IPS-11a (cell line): ENCODE data around the gene POLR3H.
"Not testable (repeated sequence)": the region's sequence is repeated elsewhere in the genome, so short reads cannot be mapped to it uniquely, and the experiment has no call there.

Source experiments
- H3K4me3 ChIP-seq: one replicate; pipeline ENCODE4 v1.5.1; 2013; ENCODE audit warnings: low read depth, low read length, control low read depth

Gene POLR3H

GRCh38 chr22:41565403-41566054, 21.3 kb upstream of the POLR3H start:
- H3K4me3 ChIP-seq: no peak overlapping the region

DNA sequence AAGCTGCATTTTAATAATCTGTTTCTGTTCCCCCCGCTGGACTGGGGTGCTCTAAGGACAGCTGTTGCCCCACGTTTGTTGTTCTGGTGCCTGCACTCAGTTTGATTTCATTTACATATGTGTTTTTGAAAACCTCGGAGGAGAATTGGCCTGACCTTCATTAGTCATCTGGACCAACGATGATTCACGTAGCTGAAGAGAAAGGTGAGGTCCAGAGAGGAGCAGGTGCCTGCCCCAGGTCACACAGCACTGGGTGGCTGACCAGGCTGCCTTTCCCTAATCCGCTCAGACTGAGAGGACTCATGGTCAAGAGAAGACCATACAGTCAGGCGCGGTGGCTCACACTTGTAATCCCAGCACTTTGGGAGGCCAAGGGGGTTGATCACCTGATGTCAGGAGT, 20.3 kb upstream of the POLR3H start:
- no peak overlapping the region for H3K4me3 ChIP-seq

DNA sequence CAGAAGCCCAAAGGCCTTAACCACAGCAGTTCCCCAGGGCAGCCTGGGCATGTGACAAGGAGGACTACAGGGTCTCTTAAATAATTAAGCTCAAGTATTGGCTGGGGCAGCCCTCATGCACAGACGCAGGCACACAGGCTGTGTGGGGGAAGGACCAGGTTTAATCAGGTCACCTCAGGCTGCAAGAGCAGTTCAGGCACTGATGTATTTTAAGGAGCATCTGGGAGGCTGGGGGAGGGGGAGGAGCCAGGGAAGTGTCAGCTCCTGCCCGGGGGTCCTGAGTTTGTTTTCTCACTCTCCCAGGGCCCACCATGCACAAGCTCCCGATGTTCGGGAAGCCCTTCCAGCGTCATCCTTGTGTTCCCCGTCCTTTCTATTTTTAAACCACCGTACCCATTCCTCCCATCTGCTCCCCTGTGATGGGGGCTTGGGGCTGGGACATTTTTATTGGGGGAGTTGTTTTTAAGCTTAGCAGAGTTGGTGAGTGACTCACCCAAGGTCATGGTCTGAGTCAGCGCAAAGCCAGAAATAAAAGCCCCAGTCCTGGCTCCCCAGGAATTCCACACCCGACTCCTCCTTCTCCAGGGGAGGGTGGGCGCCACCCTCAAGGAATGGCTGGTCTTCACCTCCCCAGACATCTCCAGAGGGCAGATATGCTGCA, 18.9 kb upstream of the POLR3H start:
- no peak overlapping the region for H3K4me3 ChIP-seq

DNA sequence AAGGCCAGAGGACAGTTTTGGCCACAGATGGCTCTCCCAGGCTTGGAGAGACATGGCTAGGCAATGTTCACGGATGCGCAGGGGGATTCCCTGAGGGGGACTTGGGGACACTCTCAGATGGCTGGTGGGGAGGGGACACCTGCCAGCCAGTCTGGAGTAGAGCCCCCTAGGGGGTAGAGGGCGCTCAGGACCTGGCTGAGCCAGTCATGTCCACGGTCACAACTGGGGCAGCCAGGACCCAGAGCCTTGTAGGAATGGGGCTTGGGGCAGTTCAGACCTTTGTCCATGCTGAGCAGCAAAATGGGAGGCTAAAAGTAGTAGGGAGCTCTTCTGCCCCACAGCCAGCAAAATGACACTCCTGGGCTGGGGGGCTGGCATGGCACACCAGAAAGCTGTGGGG, 18.2 kb upstream of the POLR3H start:
- H3K4me3 ChIP-seq: no peak overlapping the region

DNA sequence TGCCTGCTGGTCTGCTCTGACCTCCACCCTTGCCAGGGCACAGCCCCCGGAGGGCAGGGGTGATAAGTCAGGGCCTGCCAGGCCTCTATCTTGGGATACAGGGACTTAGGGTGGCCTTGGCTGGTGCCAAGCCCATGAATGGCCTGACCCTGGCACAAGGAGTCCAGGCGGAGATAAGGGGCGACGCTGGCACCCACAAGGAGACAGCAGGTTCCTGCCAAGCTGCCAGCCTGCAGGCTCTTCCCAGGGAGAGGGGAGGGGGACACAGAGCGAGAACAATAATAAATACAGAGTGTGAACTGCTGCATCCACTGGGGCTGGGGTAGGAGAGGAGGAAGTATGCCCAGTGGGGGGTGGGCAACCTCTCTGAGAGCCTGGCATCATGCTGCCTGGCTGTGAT, 17.5 kb upstream of the POLR3H start:
- H3K4me3 ChIP-seq: no peak overlapping the region

- no peak overlapping the region for H3K4me3 ChIP-seq
Measured at GRCh38 chr22:41561335-41561734, 17.1 kb upstream of the POLR3H start.

GRCh38 chr22:41560095-41560471, 15.8 kb upstream of the POLR3H start:
- no peak overlapping the region for H3K4me3 ChIP-seq

GRCh38 chr22:41558241-41558630, 14.0 kb upstream of the POLR3H start:
- not testable (repeated sequence) for H3K4me3 ChIP-seq

DNA sequence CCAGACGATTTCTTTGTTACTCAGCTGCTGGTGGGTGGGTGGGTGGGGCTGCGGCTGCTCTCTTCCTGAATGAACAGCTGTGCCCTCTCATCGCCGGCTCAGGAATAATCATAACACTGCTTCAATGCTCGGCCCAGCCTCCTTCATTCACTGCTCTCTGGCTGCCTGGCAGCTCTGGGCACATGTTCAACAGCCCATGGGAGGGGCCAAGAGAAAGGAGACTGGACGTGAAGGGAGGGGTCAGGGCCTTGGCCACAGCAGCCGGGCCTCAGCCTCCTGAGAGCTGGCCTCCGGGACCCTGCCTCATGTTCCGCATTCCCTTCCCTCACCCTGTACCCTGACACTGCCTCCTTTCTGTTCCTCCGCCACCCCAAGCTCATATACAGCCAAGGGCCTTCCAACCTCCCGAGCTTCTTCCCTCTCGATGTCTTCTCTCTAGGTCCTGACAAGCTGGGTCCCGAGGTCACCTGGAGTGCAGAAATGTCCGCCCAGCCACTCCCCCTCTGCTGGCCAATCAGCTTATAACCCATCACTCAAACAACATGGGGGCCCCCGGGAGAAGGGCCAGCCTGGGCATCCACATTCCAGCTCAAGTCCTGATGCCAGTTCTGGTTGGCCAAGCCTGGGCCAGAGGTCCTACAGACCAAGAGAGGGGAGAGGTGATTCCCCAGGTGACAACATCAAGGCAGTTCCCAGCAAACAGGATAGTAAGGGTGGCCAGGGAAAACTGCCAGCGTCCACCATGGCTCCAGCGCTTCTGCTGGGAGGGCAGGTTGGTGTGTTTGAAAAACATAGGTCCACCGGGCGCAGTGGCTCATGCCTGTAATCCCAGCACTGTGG, 13.4 kb upstream of the POLR3H start:
- no peak overlapping the region for H3K4me3 ChIP-seq

GRCh38 chr22:41556561-41556960, 12.3 kb upstream of the POLR3H start:
- no peak overlapping the region for H3K4me3 ChIP-seq

GRCh38 chr22:41555325-41555982, 11.2 kb upstream of the POLR3H start:
- H3K4me3 ChIP-seq: no peak overlapping the region

DNA sequence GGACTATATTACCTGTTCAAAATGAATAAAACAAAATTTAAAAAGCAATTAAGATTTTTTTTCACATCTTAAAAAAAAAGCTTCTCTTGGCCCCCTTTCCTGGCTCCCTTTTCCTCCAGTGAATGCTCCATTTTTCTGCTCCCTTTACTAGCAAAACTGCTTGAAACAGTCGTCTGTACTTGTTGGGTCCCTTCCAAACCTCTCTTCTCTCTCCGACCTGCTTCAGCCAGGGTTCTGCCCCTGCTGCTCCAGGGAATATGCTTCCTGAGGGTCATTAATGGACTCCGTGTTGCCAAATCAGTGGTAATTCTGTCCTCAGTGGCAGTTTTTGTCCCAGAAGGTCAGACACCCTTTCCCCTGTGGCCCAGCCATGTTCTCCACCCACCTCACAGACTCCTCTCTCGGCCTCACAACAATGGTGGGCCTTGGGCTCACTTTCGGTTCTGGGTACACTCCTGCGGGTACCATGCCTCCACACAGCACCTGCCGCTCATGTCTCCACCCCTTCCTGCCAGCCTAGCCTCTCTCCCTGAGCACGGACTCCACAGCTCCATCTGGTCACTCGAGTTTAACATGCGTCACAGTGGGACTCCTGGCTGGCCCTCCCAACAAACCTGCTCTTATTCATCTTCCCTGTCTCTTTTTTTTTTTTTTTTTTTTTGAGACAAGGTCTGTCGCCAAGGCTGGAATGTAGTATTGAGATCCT, 7.8 kb upstream of the POLR3H start:
- H3K4me3 ChIP-seq: no peak overlapping the region

- no peak overlapping the region for H3K4me3 ChIP-seq
Measured at GRCh38 chr22:41550952-41551491, 6.8 kb upstream of the POLR3H start.

GRCh38 chr22:41548830-41549211, 4.6 kb upstream of the POLR3H start:
- H3K4me3 ChIP-seq: no peak overlapping the region

DNA sequence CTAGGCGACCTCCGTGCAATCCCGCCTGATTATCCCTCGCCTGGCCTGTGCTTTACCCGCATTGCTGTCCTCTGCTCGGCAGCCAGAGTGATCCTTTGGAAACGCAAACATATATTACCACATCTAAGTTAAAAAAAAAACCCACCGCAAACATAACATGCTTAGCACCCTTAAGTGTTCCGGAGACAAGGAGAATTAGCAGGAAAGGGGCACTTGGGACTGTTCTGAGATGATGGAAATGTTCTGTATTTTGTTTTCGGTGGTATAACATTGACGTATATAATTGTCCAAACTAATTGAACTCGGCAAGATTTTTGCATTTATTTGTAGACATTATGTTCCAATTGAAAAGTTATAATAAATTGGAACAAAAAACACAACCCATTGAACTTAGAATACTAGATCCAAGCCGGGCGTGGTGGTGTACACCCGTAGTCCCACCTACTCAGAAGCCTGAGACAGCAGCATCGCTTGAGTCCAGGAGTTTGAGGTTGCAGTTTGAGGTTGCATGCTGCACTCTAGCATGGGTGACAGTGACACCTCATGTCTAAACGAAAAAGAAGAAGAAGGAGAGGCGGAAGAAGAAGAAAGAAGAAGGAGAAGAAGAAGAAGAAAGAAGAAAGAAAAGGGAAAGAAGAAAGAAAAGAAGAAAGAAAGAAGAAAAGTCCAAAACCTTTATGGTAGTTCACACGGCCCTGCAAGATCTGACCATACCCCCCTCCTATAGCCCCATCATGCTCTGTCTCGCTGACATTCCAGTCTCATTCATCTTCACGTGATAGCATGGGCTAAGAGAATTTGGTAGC, 604 bp upstream of the POLR3H start:
- peak overlapping the region; percentile 17 for H3K4me3 ChIP-seq

- no peak overlapping the region for H3K4me3 ChIP-seq
Measured at GRCh38 chr22:41542224-41542623, 2.0 kb downstream of the POLR3H start.

GRCh38 chr22:41541484-41541883, 2.8 kb downstream of the POLR3H start:
- no peak overlapping the region for H3K4me3 ChIP-seq

- no peak overlapping the region for H3K4me3 ChIP-seq
Measured at GRCh38 chr22:41540365-41540764, 3.9 kb downstream of the POLR3H start.

GRCh38 chr22:41540006-41540315, 4.3 kb downstream of the POLR3H start:
- no peak overlapping the region for H3K4me3 ChIP-seq
